Trophoblast cell (in vitro differentiated cells and primary cell): ENCODE data around the gene CD96.

Experiments
- DNase-seq, 2 donors: peaks; one replicate each; pipeline ENCODE4 v3.0.0-alpha.2; 2016
- H2AFZ ChIP-seq: 2 replicates; pipeline ENCODE4 v1.6.1; 2013; ENCODE audit warnings: low read length, moderate library complexity, mild to moderate bottlenecking; ENCODE audit not compliant: insufficient read depth, poor library complexity
- H2AK5ac ChIP-seq: 2 replicates; pipeline ENCODE4 v1.6.1; 2013; ENCODE audit warnings: mild to moderate bottlenecking, low read length
- H2BK120ac ChIP-seq: 2 replicates; pipeline ENCODE4 v1.6.1; 2013; ENCODE audit warnings: low read length, mild to moderate bottlenecking, moderate library complexity; ENCODE audit not compliant: insufficient read depth, poor library complexity
- H2BK12ac ChIP-seq: 2 replicates; pipeline ENCODE4 v1.6.1; 2013; ENCODE audit warnings: mild to moderate bottlenecking, low read length, moderate library complexity
- H2BK5ac ChIP-seq: 2 replicates; pipeline ENCODE4 v1.6.1; 2013; ENCODE audit warnings: low read length, low read depth, moderate library complexity, mild to moderate bottlenecking; ENCODE audit not compliant: poor library complexity
- H3K14ac ChIP-seq: 2 replicates; pipeline ENCODE4 v1.6.1; 2013; ENCODE audit warnings: mild to moderate bottlenecking, low read length
- H3K18ac ChIP-seq: 2 replicates; pipeline ENCODE4 v1.6.1; 2013; ENCODE audit warnings: mild to moderate bottlenecking, low read length
- H3K23ac ChIP-seq: 2 replicates; pipeline ENCODE4 v1.6.1; 2013; ENCODE audit warnings: low read length
- H3K27ac ChIP-seq: 2 replicates; pipeline ENCODE4 v1.5.1; 2013; ENCODE audit warnings: low read depth, mild to moderate bottlenecking, inconsistent platforms, low read length, moderate library complexity
- H3K27me3 ChIP-seq: 2 replicates; pipeline ENCODE4 v1.6.1; 2013; ENCODE audit warnings: inconsistent platforms, mild to moderate bottlenecking, low read length, moderate library complexity; ENCODE audit not compliant: insufficient read depth
- H3K36me3 ChIP-seq, 2 experiments: 1 replicate in 1 of 2; 2 replicates in 1 of 2; pipeline ENCODE4 v1.6.1; 2013; ENCODE audit warnings: low read length in 2 of 2, mild to moderate bottlenecking in 2 of 2, moderate library complexity in 1 of 2; ENCODE audit not compliant: insufficient read depth in 2 of 2, control insufficient read depth in 1 of 2
- H3K4ac ChIP-seq: 2 replicates; pipeline ENCODE4 v1.6.1; 2013; ENCODE audit warnings: low read depth, mild to moderate bottlenecking, low read length, moderate library complexity
- H3K4me1 ChIP-seq, 2 experiments: 1 replicate in 1 of 2; 2 replicates in 1 of 2; pipeline ENCODE4 v1.6.1; 2013; ENCODE audit warnings: low read length in 2 of 2, mild to moderate bottlenecking in 2 of 2, moderate library complexity in 1 of 2; ENCODE audit not compliant: insufficient read depth in 2 of 2, control insufficient read depth in 1 of 2
- H3K4me2 ChIP-seq: 2 replicates; pipeline ENCODE4 v1.6.1; 2013; ENCODE audit warnings: inconsistent platforms, mild to moderate bottlenecking, low read length, moderate library complexity
- H3K4me3 ChIP-seq: 2 replicates; pipeline ENCODE4 v1.5.1; 2013; ENCODE audit warnings: mild to moderate bottlenecking, low read depth, low read length, inconsistent platforms
- H3K79me1 ChIP-seq: one replicate; pipeline ENCODE4 v1.6.1; 2013; ENCODE audit warnings: low read length
- H3K79me2 ChIP-seq: 2 replicates; pipeline ENCODE4 v1.6.1; 2013; ENCODE audit warnings: low read length, mild to moderate bottlenecking; ENCODE audit not compliant: control insufficient read depth, insufficient read depth, poor library complexity
- H3K9ac ChIP-seq: 2 replicates; pipeline ENCODE4 v1.6.1; 2013; ENCODE audit warnings: mild to moderate bottlenecking, low read length
- H3K9me3 ChIP-seq: 2 replicates; pipeline ENCODE4 v1.6.1; 2013; ENCODE audit warnings: low read depth, mild to moderate bottlenecking, control low read depth, inconsistent platforms, low read length; ENCODE audit not compliant: insufficient read depth
- H4K12ac ChIP-seq: 2 replicates; pipeline ENCODE4 v1.6.1; 2013; ENCODE audit warnings: low read depth, mild to moderate bottlenecking, low read length, moderate library complexity
- H4K8ac ChIP-seq: 2 replicates; pipeline ENCODE4 v1.6.1; 2013; ENCODE audit warnings: low read depth, mild to moderate bottlenecking, low read length, moderate library complexity
- H4K91ac ChIP-seq: one replicate; pipeline ENCODE4 v1.6.1; 2013; ENCODE audit warnings: low read depth, mild to moderate bottlenecking, low read length, moderate library complexity
- WGBS: extraction: QIAGEN DNeasy Blood & Tissue Kit; methylation state at CpG from one replicate; pipeline ENCODE4 v1.1.7; 2013; ENCODE audit warnings: missing lambda C conversion rate; ENCODE audit not compliant: insufficient read length, insufficient coverage; ENCODE audit errors: extremely low coverage; 5-methylcytosine and 5-hydroxymethylcytosine counted together

The CD96 gene

DNA sequence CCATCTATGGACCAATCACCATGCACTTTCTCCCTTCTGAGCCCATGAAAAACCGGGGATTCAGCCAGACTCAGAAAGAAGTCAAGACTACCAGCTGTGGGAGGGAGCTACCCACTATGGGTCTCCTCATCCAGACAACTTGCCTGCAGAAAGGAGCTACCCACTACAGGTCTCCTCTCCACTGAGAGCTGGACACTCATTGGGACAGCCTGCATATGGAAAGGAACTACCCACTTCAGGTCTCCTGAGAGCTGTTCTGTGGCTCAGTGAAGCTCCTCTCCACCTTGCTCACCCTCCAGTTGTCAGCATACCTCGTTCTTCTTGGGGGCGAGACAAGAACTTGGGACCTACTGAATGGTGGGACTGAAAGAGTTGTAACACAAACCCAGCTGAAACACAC, 75.4 kb downstream of the CD96 start:
- H2BK120ac ChIP-seq: no peak overlapping the region
- no peak overlapping the region for H3K4me3 ChIP-seq
- no peak overlapping the region for H3K27ac ChIP-seq
- H3K4me1 ChIP-seq: no peaks in the 10 kb centered on the region
- H3K9me3 ChIP-seq: peaks cover 9% of the 10 kb centered on the region
- H3K79me2 ChIP-seq: no peaks in the 10 kb centered on the region
- H2AFZ ChIP-seq: no peak overlapping the region
- no peak for DNase-seq
- no peak overlapping the region for H3K18ac ChIP-seq
- H3K23ac ChIP-seq: no peak overlapping the region
- H3K9ac ChIP-seq: no peak overlapping the region
- H3K4me2 ChIP-seq: no peak overlapping the region
- no peak overlapping the region for H4K91ac ChIP-seq
- no peak overlapping the region for H2AK5ac ChIP-seq
- H4K12ac ChIP-seq: no peak overlapping the region
- no peaks in the 10 kb centered on the region for H3K36me3 ChIP-seq
- H3K27me3 ChIP-seq: no peaks in the 10 kb centered on the region
- H3K4ac ChIP-seq: no peak overlapping the region
- H4K8ac ChIP-seq: no peak overlapping the region
- no peak overlapping the region for H3K14ac ChIP-seq
- H3K79me1 ChIP-seq: no peaks in the 10 kb centered on the region
- no peak overlapping the region for H2BK5ac ChIP-seq
- H2BK12ac ChIP-seq: no peak overlapping the region
- WGBS: no CpG with 5 or more reads among the region's 3 CpGs

DNA sequence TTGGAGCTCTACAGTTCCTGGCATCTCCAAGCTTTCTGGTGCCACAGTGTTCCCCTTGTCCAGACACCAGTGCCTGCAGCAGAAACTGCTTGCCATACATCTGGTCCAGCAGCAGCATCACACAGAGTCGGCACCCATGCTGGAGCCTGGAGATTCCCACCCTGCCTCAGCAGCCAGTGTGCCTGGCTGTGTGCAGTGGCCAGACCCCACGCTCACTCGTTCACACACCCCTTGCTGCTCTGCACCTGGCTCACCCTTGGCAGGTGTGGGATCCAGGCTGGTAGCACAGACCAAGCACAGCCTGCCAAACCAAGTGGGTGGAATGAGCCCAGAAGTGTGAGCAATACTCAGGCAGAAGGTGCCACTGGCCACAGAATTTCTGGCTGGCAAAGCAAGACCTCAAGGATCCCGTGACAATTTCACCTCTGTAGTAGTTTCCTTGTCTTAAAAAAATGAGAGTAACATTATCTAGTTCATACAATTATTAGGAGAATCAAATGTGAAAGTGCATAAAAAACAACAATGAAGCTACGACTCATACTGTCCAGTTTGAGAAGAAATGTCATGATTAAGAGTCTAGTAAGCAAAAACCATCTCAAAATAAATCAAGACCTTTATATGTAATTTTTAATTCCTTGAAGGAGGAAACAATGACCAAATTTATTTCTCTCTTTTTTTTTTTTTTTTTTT, 76.1 kb downstream of the CD96 start:
- Histone ChIP-seq H4K12ac (no peak overlapping the region), H3K9ac (peak overlapping the region; percentile 44), H2BK5ac (no peak overlapping the region), H3K18ac (no peak overlapping the region), H3K4me1 (no peaks in the 10 kb centered on the region), H2BK120ac (no peak overlapping the region), H3K4me3 (no peak overlapping the region), H3K14ac (no peak overlapping the region), H3K79me2 (no peaks in the 10 kb centered on the region), H3K36me3 (no peaks in the 10 kb centered on the region), H3K27ac (no peak overlapping the region), H3K27me3 (no peaks in the 10 kb centered on the region), H4K8ac (no peak overlapping the region), H3K4ac (no peak overlapping the region), H3K4me2 (no peak overlapping the region), H4K91ac (no peak overlapping the region), H3K79me1 (no peaks in the 10 kb centered on the region), H3K9me3 (peaks cover 9% of the 10 kb centered on the region), H3K23ac (no peak overlapping the region), H2AK5ac (no peak overlapping the region), H2BK12ac (no peak overlapping the region), H2AFZ (no peak overlapping the region)
- no peak for DNase-seq
- WGBS: no CpG with 5 or more reads among the region's 5 CpGs

DNA sequence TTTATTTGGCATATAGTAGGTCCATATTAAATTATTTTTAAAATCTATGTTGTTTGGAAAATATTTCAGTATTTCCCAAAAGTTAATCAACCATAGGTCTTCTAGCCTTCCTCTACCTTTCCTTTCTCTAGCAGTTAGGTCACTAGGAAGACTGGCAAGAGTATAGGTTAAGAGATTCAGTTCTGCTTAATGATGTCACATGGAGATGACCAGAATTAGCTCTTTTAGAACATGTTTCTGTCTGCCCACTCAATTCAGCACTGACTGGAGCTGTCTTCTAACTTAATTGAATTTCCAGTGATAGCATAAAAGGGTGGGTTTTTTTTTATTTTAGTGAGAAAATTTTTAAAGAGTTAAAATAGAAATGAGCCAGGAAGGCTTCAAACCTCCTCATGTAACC, 76.9 kb downstream of the CD96 start:
- Histone ChIP-seq H3K27me3 (no peaks in the 10 kb centered on the region), H3K18ac (no peak overlapping the region), H3K27ac (no peak overlapping the region), H3K36me3 (no peaks in the 10 kb centered on the region), H3K4me1 (no peaks in the 10 kb centered on the region), H3K14ac (no peak overlapping the region), H3K4ac (no peak overlapping the region), H2BK5ac (no peak overlapping the region), H2BK12ac (no peak overlapping the region), H3K4me3 (no peak overlapping the region), H2BK120ac (no peak overlapping the region), H3K79me2 (no peaks in the 10 kb centered on the region), H3K79me1 (no peaks in the 10 kb centered on the region), H2AK5ac (no peak overlapping the region), H3K4me2 (no peak overlapping the region), H3K23ac (no peak overlapping the region), H4K91ac (no peak overlapping the region), H4K8ac (no peak overlapping the region), H3K9ac (no peak overlapping the region), H3K9me3 (peaks cover 9% of the 10 kb centered on the region), H4K12ac (no peak overlapping the region), H2AFZ (no peak overlapping the region)
- DNase-seq: no peak

DNA sequence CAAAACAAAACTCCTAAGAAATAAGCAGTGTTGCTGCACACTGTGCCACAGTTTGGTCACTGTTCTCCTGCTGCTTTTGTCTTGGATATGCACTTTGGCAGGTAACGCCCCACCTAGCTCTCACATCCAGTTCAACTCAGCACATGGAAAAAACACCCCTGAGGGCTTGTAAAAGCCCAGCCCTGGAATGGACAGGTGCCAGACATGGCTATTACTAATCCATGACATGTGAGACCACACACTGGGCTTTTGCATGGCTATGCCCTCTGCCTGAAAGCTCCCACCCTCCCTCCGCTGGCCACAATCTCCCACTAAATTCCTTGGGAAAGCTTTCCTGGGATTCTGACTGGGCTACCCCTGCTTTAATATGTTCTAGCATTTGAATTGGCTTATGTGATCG, 77.8 kb downstream of the CD96 start:
- no peak overlapping the region for H3K9ac ChIP-seq
- no peaks in the 10 kb centered on the region for H3K4me1 ChIP-seq
- H2BK12ac ChIP-seq: no peak overlapping the region
- no peak overlapping the region for H2AFZ ChIP-seq
- no peak overlapping the region for H3K18ac ChIP-seq
- no peak overlapping the region for H3K23ac ChIP-seq
- no peak overlapping the region for H4K91ac ChIP-seq
- H3K4ac ChIP-seq: no peak overlapping the region
- H3K14ac ChIP-seq: no peak overlapping the region
- no peaks in the 10 kb centered on the region for H3K79me1 ChIP-seq
- WGBS: no CpG with 5 or more reads among the region's 3 CpGs
- no peak overlapping the region for H2AK5ac ChIP-seq
- no peak overlapping the region for H2BK5ac ChIP-seq
- no peak overlapping the region for H3K27ac ChIP-seq
- H3K4me2 ChIP-seq: no peak overlapping the region
- H3K4me3 ChIP-seq: no peak overlapping the region
- no peak overlapping the region for H4K12ac ChIP-seq
- no peaks in the 10 kb centered on the region for H3K79me2 ChIP-seq
- H4K8ac ChIP-seq: no peak overlapping the region
- peak in 1 of 2 donors; percentile 19 for DNase-seq
- no peak overlapping the region for H2BK120ac ChIP-seq
- H3K9me3 ChIP-seq: peaks cover 9% of the 10 kb centered on the region
- no peaks in the 10 kb centered on the region for H3K27me3 ChIP-seq
- H3K36me3 ChIP-seq: no peaks in the 10 kb centered on the region
